Measurements from ENCODE around the gene TMEM229B.

The TMEM229B gene

GRCh38 chr14:67523764-67524633, 35.5 kb upstream of the TMEM229B start:
- Mint-ChIP-seq H3K27me3 (peaks cover 57% of the 10 kb centered on the region), H3K4me1 (ENCODE audit: low read depth) (peaks cover 25% of the 10 kb centered on the region), H3K9me3 (no peaks in the 10 kb centered on the region), H3K36me3 (ENCODE audit: low read depth) (no peaks in the 10 kb centered on the region), H3K4me3 (no peak overlapping the region), H3K27ac (peak overlapping the region; percentile 51)
- intact Hi-C loops (cut with micrococcal nuclease), result no loop called here

GRCh38 chr14:67522270-67522669, 33.7 kb upstream of the TMEM229B start:
- peaks cover 47% of the 10 kb centered on the region for H3K27me3 Mint-ChIP-seq
- no peak overlapping the region for H3K27ac Mint-ChIP-seq
- intact Hi-C loops (cut with micrococcal nuclease), result no loop called here

GRCh38 chr14:67520482-67520881, 32.0 kb upstream of the TMEM229B start:
- Mint-ChIP-seq H3K4me3 (no peak overlapping the region), H3K27me3 (peaks cover 35% of the 10 kb centered on the region), H3K9me3 (no peaks in the 10 kb centered on the region), H3K27ac (no peak overlapping the region), H3K4me1 (ENCODE audit: low read depth) (peaks cover 28% of the 10 kb centered on the region), H3K36me3 (ENCODE audit: low read depth) (no peaks in the 10 kb centered on the region)
- intact Hi-C loops (cut with micrococcal nuclease), result no loop called here

More at GRCh38 chr14:67522270-67522669, 33.7 kb upstream of the TMEM229B start:
- Mint-ChIP-seq H3K36me3 (ENCODE audit: low read depth) (no peaks in the 10 kb centered on the region), H3K9me3 (no peaks in the 10 kb centered on the region), H3K4me3 (no peak overlapping the region), H3K4me1 (ENCODE audit: low read depth) (peaks cover 25% of the 10 kb centered on the region)

- Mint-ChIP-seq H3K9me3 (no peaks in the 10 kb centered on the region), H3K27me3 (peaks cover 35% of the 10 kb centered on the region), H3K4me3 (no peak overlapping the region), H3K27ac (no peak overlapping the region), H3K4me1 (ENCODE audit: low read depth) (peaks cover 28% of the 10 kb centered on the region), H3K36me3 (ENCODE audit: low read depth) (peaks cover 5% of the 10 kb centered on the region)
- intact Hi-C loops (cut with micrococcal nuclease), result loop anchor here (10.0 kb wide), 1 partner anchor 95 kb away; no protein-coding TSS in a partner anchor
Observed at GRCh38 chr14:67519406-67519805, 30.9 kb upstream of the TMEM229B start.

- Mint-ChIP-seq H3K4me3 (no peak overlapping the region), H3K27ac (no peak overlapping the region), H3K27me3 (peaks cover 22% of the 10 kb centered on the region), H3K9me3 (no peaks in the 10 kb centered on the region), H3K4me1 (ENCODE audit: low read depth) (peaks cover 33% of the 10 kb centered on the region), H3K36me3 (ENCODE audit: low read depth) (peaks cover 6% of the 10 kb centered on the region)
- intact Hi-C loops (cut with micrococcal nuclease), result loop anchor here (10.0 kb wide), 1 partner anchor 92 kb away; no protein-coding TSS in a partner anchor
Observed at GRCh38 chr14:67517083-67517482, 28.6 kb upstream of the TMEM229B start.

GRCh38 chr14:67516676-67517075, 28.2 kb upstream of the TMEM229B start:
- Mint-ChIP-seq H3K4me3 (no peak overlapping the region), H3K9me3 (no peaks in the 10 kb centered on the region), H3K36me3 (ENCODE audit: low read depth) (peaks cover 6% of the 10 kb centered on the region), H3K27ac (no peak overlapping the region), H3K27me3 (peaks cover 20% of the 10 kb centered on the region), H3K4me1 (ENCODE audit: low read depth) (peaks cover 33% of the 10 kb centered on the region)
- intact Hi-C loops (cut with micrococcal nuclease), result loop anchor here (10.0 kb wide), 1 partner anchor 92 kb away; no protein-coding TSS in a partner anchor

GRCh38 chr14:67515386-67516079, 27.0 kb upstream of the TMEM229B start:
- Mint-ChIP-seq H3K4me1 (ENCODE audit: low read depth) (peaks cover 27% of the 10 kb centered on the region), H3K27me3 (peaks cover 24% of the 10 kb centered on the region), H3K27ac (no peak overlapping the region), H3K9me3 (no peaks in the 10 kb centered on the region), H3K4me3 (peak overlapping the region; percentile 94), H3K36me3 (ENCODE audit: low read depth) (peaks cover 6% of the 10 kb centered on the region)
- intact Hi-C loops (cut with micrococcal nuclease), result loop anchor here (10.0 kb wide), 1 partner anchor 91 kb away; no protein-coding TSS in a partner anchor

GRCh38 chr14:67514650-67515385, 26.3 kb upstream of the TMEM229B start:
- intact Hi-C loops (cut with micrococcal nuclease), result loop anchor here (10.0 kb wide), 1 partner anchor 90 kb away; no protein-coding TSS in a partner anchor
- H3K36me3 Mint-ChIP-seq (ENCODE audit: low read depth), result peaks cover 6% of the 10 kb centered on the region
- peaks cover 27% of the 10 kb centered on the region for H3K4me1 Mint-ChIP-seq (ENCODE audit: low read depth)
- peak overlapping the region; percentile 90 for H3K27ac Mint-ChIP-seq
- peaks cover 20% of the 10 kb centered on the region for H3K27me3 Mint-ChIP-seq
- H3K9me3 Mint-ChIP-seq, result no peaks in the 10 kb centered on the region
- peak overlapping the region; percentile 94 for H3K4me3 Mint-ChIP-seq

- intact Hi-C loops (cut with micrococcal nuclease), result loop anchor here (10.0 kb wide), 1 partner anchor 89 kb away; no protein-coding TSS in a partner anchor
- H3K27me3 Mint-ChIP-seq, result peaks cover 18% of the 10 kb centered on the region
- peak overlapping the region; percentile 94 for H3K4me3 Mint-ChIP-seq
- peaks cover 32% of the 10 kb centered on the region for H3K4me1 Mint-ChIP-seq (ENCODE audit: low read depth)
- peak overlapping the region; percentile 90 for H3K27ac Mint-ChIP-seq
- peaks cover 6% of the 10 kb centered on the region for H3K36me3 Mint-ChIP-seq (ENCODE audit: low read depth)
- no peaks in the 10 kb centered on the region for H3K9me3 Mint-ChIP-seq
Observed at GRCh38 chr14:67514203-67514607, 25.7 kb upstream of the TMEM229B start.

GRCh38 chr14:67513631-67514108, 25.1 kb upstream of the TMEM229B start:
- peaks cover 38% of the 10 kb centered on the region for H3K4me1 Mint-ChIP-seq (ENCODE audit: low read depth)
- intact Hi-C loops (cut with micrococcal nuclease), result loop anchor here (10.0 kb wide), 1 partner anchor 89 kb away; no protein-coding TSS in a partner anchor
- H3K36me3 Mint-ChIP-seq (ENCODE audit: low read depth), result peaks cover 6% of the 10 kb centered on the region
- H3K27ac Mint-ChIP-seq, result peak overlapping the region; percentile 90
- peaks cover 15% of the 10 kb centered on the region for H3K27me3 Mint-ChIP-seq
- no peaks in the 10 kb centered on the region for H3K9me3 Mint-ChIP-seq
- no peak overlapping the region for H3K4me3 Mint-ChIP-seq

GRCh38 chr14:67512463-67513310, 24.2 kb upstream of the TMEM229B start:
- intact Hi-C loops (cut with micrococcal nuclease), result loop anchor here (10.0 kb wide), 1 partner anchor 88 kb away; no protein-coding TSS in a partner anchor
- H3K36me3 Mint-ChIP-seq (ENCODE audit: low read depth), result peaks cover 6% of the 10 kb centered on the region
- H3K9me3 Mint-ChIP-seq, result no peaks in the 10 kb centered on the region
- H3K4me3 Mint-ChIP-seq, result no peak overlapping the region
- H3K4me1 Mint-ChIP-seq (ENCODE audit: low read depth), result peaks cover 47% of the 10 kb centered on the region
- no peak overlapping the region for H3K27ac Mint-ChIP-seq
- H3K27me3 Mint-ChIP-seq, result peaks cover 14% of the 10 kb centered on the region

- peak overlapping the region; percentile 14 for H3K27ac Mint-ChIP-seq
- H3K36me3 Mint-ChIP-seq (ENCODE audit: low read depth), result peaks cover 6% of the 10 kb centered on the region
- H3K4me1 Mint-ChIP-seq (ENCODE audit: low read depth), result peaks cover 37% of the 10 kb centered on the region
- no peaks in the 10 kb centered on the region for H3K9me3 Mint-ChIP-seq
- peaks cover 17% of the 10 kb centered on the region for H3K27me3 Mint-ChIP-seq
- H3K4me3 Mint-ChIP-seq, result no peak overlapping the region
- intact Hi-C loops (cut with micrococcal nuclease), result loop anchor here (10.0 kb wide), 1 partner anchor 86 kb away; no protein-coding TSS in a partner anchor
Observed at GRCh38 chr14:67510836-67511235, 22.3 kb upstream of the TMEM229B start.
